Upper lobe of left lung (tissue), 4 donors: Measurements from ENCODE around the gene LTBP1.

Experiments used
- EP300 ChIP-seq, 4 donors: sonication (generic); formaldehyde crosslinking; IDR thresholded peaks; one replicate each; pipeline ENCODE4 v1.5.1; 2017; ENCODE audit warnings: antibody characterized with exemption in 4 of 4, control low read depth in 2 of 4
- TF ChIP-seq, protein P1 (sequence below), 6 experiments: fragments of 450-650 bp in 4 of 6; fragments of 200-600 bp in 2 of 6; sonication (generic) in 2 of 6; IDR thresholded peaks; one replicate each; pipeline ENCODE4 v1.5.1; 2016 to 2019; ENCODE audit warnings: antibody characterized with exemption in 6 of 6

DNA sequence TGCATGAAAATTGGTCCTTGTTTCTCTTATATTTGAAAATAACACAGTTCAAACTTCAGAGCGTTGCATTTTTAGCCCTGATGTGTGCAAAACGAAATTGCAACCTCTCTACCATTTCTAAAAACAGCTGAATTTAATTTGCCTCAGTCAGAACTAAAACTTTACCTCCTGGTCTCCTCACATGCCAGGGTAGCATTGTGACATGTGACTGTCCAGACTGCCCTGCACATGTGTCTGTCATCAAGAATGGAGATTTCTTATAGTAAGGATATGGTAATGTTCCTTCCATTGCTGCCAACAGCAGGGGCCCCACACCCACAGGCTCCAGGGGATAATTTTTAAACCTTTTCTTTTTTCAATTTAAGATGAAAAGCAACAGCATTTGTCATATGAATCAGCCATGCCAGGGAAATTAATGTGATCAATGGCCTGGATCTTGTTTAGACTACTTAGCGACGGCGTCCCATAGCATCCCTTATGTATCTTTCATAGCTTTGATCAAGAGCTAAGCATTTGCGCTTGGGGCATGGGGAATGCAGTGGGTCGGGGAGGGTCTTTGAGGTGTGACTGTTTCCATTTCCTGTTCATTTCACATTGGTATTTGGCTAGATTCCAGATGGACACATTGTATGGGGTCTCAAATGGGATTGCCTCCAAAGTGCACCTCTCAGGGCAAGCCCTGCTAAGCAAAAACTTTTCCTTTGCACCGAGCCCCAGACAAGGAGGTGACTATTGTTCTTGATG lies 437.3 kb downstream of the LTBP1 start:
- TF ChIP-seq, protein P1, sequence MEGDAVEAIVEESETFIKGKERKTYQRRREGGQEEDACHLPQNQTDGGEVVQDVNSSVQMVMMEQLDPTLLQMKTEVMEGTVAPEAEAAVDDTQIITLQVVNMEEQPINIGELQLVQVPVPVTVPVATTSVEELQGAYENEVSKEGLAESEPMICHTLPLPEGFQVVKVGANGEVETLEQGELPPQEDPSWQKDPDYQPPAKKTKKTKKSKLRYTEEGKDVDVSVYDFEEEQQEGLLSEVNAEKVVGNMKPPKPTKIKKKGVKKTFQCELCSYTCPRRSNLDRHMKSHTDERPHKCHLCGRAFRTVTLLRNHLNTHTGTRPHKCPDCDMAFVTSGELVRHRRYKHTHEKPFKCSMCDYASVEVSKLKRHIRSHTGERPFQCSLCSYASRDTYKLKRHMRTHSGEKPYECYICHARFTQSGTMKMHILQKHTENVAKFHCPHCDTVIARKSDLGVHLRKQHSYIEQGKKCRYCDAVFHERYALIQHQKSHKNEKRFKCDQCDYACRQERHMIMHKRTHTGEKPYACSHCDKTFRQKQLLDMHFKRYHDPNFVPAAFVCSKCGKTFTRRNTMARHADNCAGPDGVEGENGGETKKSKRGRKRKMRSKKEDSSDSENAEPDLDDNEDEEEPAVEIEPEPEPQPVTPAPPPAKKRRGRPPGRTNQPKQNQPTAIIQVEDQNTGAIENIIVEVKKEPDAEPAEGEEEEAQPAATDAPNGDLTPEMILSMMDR (IDR thresholded peaks at IDR 0.05), result no peak
- no peak for TF ChIP-seq EP300 (IDR thresholded peaks at IDR 0.05)
